Measurements from ENCODE around the gene KCNH3. TPM values are rescaled to one million over a fixed set of nuclear protein-coding genes. Genes with fewer than 3 reads are reported as not detected.

KCNH3 gene
- total and polyA plus RNA-seq, 2 of the 8 experiments (the other 6 are each of a cell fraction or from before 2014, with no cell fraction given), result 0.24 to 0.50 TPM

DNA sequence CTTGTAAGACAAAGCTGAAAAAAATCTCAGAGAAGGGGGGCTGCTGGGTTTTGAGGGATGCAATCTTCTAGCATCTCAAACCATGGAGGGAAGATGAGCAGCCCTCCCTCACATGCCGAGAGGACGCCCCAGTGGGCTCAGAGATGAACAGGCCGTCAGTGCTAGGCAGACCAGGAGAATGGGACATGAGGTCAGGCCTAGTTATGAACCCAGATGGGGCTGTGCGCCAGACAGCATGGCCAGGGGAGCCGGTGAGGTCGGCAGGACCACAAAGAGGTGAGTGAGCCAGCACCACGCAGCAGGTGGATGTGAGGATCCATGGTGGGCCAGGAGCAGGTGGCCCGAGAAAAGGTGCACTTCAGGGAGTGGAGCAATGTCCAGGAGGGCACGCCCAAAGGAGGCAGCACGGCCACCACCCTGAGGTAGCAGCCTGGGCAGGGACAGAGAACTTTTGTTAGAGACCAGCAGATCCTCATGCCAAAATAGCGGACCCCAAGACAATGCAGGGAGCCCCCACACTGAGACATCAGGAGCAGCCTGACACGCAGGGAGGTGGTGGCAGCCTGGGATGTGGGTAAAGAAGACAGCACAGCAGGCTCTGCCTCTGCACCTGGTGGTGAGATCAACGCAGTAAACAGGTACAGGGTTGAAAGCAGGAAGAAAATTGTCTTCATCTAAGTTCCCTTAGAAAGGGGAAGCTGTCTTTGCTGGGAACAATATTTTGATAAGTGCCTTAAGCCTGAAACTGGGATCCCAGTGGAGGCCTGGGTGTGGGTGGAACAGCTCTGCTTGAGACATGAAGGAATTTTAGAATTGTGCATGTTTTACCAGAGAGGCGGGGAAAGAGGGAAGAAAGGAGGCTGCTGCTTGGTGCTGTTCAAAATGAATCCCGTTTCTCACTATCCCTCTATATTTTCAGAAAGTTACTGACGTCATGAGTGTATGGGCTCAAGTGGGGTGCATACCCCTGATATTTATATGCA lies 46.9 kb downstream of the KCNH3 start (continued):
- TF ChIP-seq RFX5 (IDR thresholded peaks at IDR 0.05; ENCODE audit: borderline replicate concordance, low read depth, low read length), result no peak
- TF ChIP-seq POU5F1 (IDR thresholded peaks at IDR 0.05; ENCODE audit: low read depth, low read length), result no peak

Data from H1 (cell line).